ENCODE measurements around the gene AHNAK.

GRCh38 chr11:62592989-62593421 is 46.4 kb upstream of the AHNAK start:
- no peak for TF ChIP-seq CTCF (conservative IDR thresholded peaks at IDR 0.05 in 1 of 2, IDR thresholded peaks at IDR 0.05 in 1 of 2; ENCODE audit: extremely low read depth in 1 of 2, insufficient read depth in 1 of 2, low read depth in 1 of 2, low read length in 2 of 2)
- no peak for TF ChIP-seq EZH2 (IDR thresholded peaks at IDR 0.05; ENCODE audit: borderline replicate concordance, low read length)

Measured in mammary epithelial cell (primary cell).